Testis (tissue), 3 donors: ENCODE results near the gene C15orf61. TPM values are rescaled to one million over a fixed set of nuclear protein-coding genes. Genes with fewer than 3 reads are reported as not detected.

Experiments used
- DNase-seq: peaks from one replicate; pipeline ENCODE4 v3.0.0-alpha.2; 2019
- H3K27ac ChIP-seq, 2 donors: fragments of 200-600 bp; sonication (generic); one replicate each; pipeline ENCODE4 v1.5.1; 2019
- H3K27me3 ChIP-seq: fragments of 200-600 bp; sonication (generic); one replicate; pipeline ENCODE4 v1.5.1; 2019
- H3K36me3 ChIP-seq: fragments of 200-600 bp; sonication (generic); one replicate; pipeline ENCODE4 v1.5.1; 2017; ENCODE audit warnings: low read depth; ENCODE audit errors: missing control alignments
- H3K4me1 ChIP-seq: fragments of 200-600 bp; sonication (generic); one replicate; pipeline ENCODE4 v1.5.1; 2019
- H3K4me3 ChIP-seq, 2 donors: fragments of 200-600 bp; sonication (generic); one replicate each; pipeline ENCODE4 v1.5.1; 2017 to 2019
- H3K9me3 ChIP-seq: fragments of 200-600 bp; sonication (generic); one replicate; pipeline ENCODE4 v1.5.1; 2017
- POLR2A ChIP-seq: fragments of 450-650 bp; IDR thresholded peaks from one replicate; pipeline ENCODE4 v1.6.1; 2017; ENCODE audit warnings: antibody characterized with exemption, mild to moderate bottlenecking, moderate library complexity
- WGBS, 2 donors: methylation state at CpG; one replicate each; pipeline ENCODE4 v1.1.5; 2018; 5-methylcytosine and 5-hydroxymethylcytosine counted together
- intact Hi-C: fragments of 100-400 bp; cut with DNase I; formaldehyde crosslinking; loops from one replicate; pipeline ENCODE4 v1.15.1; 2023; ENCODE audit warnings: low total_unique reads
- polyA plus RNA-seq: library from polyadenylated mRNA; stranded (reverse); fragments of 350-450 nt; fragmentation: Illumina TruSeq; extraction: RNeasy Lipid Tissue Mini Kit (QIAGEN cat#74804); gene quantifications from one replicate; pipeline ENCODE4 v1.2.3, GENCODE V29; 2014; ENCODE audit warnings: low read depth, low replicate concordance; ENCODE audit not compliant: insufficient read depth
- total RNA-seq, 2 donors: library from RNA; depleted of rRNA; stranded (reverse); fragments of >200 nt; gene quantifications; one replicate each; pipeline ENCODE4 v1.2.3, GENCODE V29; 2016
- TF ChIP-seq, protein P1 (sequence below), 3 experiments: fragments of 450-650 bp in 2 of 3; fragments of 200-600 bp in 1 of 3; sonication (generic) in 1 of 3; IDR thresholded peaks; one replicate each; pipeline ENCODE4 v1.5.1; 2016 to 2019; ENCODE audit warnings: antibody characterized with exemption in 3 of 3, mild to moderate bottlenecking in 2 of 3, moderate library complexity in 1 of 3

The C15orf61 gene
- total and polyA plus RNA-seq, 3 donors from 2014 or later, result 24.9 to 42.8 (median 28.6) TPM

DNA sequence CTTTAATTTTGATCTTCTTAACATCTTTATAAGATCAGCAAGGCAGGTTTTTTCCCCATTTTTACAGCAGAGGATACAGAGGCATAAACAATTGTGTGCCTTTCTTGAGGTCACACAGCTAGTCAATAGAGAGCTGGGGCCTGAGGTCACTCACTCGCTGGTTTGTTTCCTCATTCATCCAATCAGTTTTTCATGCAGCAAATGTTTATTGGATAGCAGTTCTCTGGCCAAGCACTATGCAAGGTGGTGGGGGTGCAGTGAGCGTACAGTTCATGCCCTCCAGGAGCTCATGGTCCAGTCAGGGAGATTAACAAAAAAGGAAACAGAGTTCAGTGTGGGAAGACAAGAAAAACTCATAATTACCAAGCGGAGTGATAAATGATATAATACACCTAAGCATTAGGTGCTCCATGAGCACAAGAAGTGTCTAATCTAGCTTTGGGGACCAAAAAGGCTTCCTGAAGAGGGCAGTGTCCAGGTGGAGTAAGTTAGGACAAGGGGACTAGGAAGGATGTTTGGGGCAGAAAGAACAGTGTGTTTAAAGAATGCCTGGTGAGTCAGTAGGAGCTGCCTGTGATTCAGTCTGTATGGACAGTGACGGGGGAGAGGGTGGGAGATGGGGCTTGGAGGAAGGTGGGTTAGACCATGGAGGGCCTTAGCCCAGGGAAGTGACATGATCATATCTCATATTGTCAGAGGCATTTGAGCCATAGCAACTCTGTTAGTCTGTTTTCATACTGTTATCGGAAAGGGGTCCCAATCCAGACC is 50.9 kb downstream of the C15orf61 start:
- no peaks in the 10 kb centered on the region for H3K36me3 ChIP-seq

GRCh38 chr15:67573194-67573593 is 52.3 kb downstream of the C15orf61 start:
- H3K4me1 ChIP-seq, result no peaks in the 10 kb centered on the region
- DNase-seq, result no peak
- 93 to 94% methylated on average over 3 of the region's 3 CpGs for WGBS, 2 donors

More for the DNA sequence above, 50.9 kb downstream of the C15orf61 start:
- DNase-seq, result no peak
- whole genome bisulfite sequencing, 2 donors, result 92 to 97% methylated on average over 5 of the region's 5 CpGs
- no peak overlapping the region for H3K4me3 ChIP-seq
- H3K27ac ChIP-seq, result no peak overlapping the region
- H3K27me3 ChIP-seq, result no peaks in the 10 kb centered on the region
- H3K4me1 ChIP-seq, result no peaks in the 10 kb centered on the region
- no peak for TF ChIP-seq POLR2A
- intact Hi-C loops, result no loop called here
- H3K9me3 ChIP-seq, result no peaks in the 10 kb centered on the region

GRCh38 chr15:67575039-67575502 is 54.1 kb downstream of the C15orf61 start:
- intact Hi-C loops, result no loop called here
- no peaks in the 10 kb centered on the region for H3K9me3 ChIP-seq
- H3K27ac ChIP-seq, result no peak overlapping the region
- TF ChIP-seq POLR2A, result no peak
- WGBS, 2 donors, result 84 to 89% methylated on average over 4 of the region's 4 CpGs
- no peak for DNase-seq
- no peaks in the 10 kb centered on the region for H3K36me3 ChIP-seq
- H3K27me3 ChIP-seq, result no peaks in the 10 kb centered on the region
- H3K4me3 ChIP-seq, result no peak overlapping the region
- H3K4me1 ChIP-seq, result no peaks in the 10 kb centered on the region

More at GRCh38 chr15:67573194-67573593, 52.3 kb downstream of the C15orf61 start:
- Histone ChIP-seq H3K27me3 (no peaks in the 10 kb centered on the region), H3K4me3 (no peak overlapping the region), H3K36me3 (no peaks in the 10 kb centered on the region), H3K9me3 (no peaks in the 10 kb centered on the region), H3K27ac (no peak overlapping the region)
- intact Hi-C loops, result no loop called here
- TF ChIP-seq, protein P1, sequence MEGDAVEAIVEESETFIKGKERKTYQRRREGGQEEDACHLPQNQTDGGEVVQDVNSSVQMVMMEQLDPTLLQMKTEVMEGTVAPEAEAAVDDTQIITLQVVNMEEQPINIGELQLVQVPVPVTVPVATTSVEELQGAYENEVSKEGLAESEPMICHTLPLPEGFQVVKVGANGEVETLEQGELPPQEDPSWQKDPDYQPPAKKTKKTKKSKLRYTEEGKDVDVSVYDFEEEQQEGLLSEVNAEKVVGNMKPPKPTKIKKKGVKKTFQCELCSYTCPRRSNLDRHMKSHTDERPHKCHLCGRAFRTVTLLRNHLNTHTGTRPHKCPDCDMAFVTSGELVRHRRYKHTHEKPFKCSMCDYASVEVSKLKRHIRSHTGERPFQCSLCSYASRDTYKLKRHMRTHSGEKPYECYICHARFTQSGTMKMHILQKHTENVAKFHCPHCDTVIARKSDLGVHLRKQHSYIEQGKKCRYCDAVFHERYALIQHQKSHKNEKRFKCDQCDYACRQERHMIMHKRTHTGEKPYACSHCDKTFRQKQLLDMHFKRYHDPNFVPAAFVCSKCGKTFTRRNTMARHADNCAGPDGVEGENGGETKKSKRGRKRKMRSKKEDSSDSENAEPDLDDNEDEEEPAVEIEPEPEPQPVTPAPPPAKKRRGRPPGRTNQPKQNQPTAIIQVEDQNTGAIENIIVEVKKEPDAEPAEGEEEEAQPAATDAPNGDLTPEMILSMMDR (IDR thresholded peaks at IDR 0.05), result no peak
- no peak for TF ChIP-seq POLR2A

DNA sequence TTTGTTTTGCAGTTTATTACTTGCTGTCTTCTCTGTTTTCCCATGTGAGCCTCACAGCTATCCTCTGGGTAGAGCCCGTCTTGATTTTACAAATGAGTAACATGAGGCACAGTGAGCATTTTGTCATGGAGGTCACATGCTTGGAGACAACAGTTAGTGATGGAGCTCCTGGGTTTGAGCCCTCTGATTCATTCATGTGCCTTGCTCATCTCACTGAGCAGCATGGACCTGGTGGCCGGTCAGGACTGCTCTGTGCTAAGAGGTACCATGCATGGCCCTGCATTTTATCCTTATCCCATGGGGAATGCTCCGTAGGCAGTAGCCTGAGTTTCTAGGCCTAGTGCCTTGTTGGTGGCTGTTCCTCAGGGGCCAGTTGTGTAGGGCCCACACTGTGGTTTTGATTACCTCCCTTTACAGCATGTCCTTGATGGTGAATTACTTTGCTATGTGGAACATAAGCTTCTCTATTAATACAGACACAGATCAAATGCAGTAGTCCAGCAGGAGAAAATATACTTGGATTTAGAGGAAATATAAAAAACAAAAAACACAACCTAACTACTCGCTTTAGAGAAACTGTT is 57.2 kb downstream of the C15orf61 start:
- Histone ChIP-seq H3K27me3 (no peaks in the 10 kb centered on the region), H3K27ac (no peak overlapping the region), H3K4me3 (no peak overlapping the region), H3K9me3 (no peaks in the 10 kb centered on the region), H3K36me3 (no peaks in the 10 kb centered on the region), H3K4me1 (no peaks in the 10 kb centered on the region)
- 90 to 93% methylated on average over 4 of the region's 4 CpGs for WGBS, 2 donors
- DNase-seq, result no peak
- TF ChIP-seq POLR2A, result no peak
- TF ChIP-seq, protein P1 (IDR thresholded peaks at IDR 0.05), result no peak
- intact Hi-C loops, result no loop called here

- TF ChIP-seq POLR2A, result no peak
- TF ChIP-seq, protein P1 (IDR thresholded peaks at IDR 0.05), result no peak
- Histone ChIP-seq H3K9me3 (no peaks in the 10 kb centered on the region), H3K27ac (no peak overlapping the region), H3K4me1 (no peaks in the 10 kb centered on the region), H3K36me3 (no peaks in the 10 kb centered on the region), H3K27me3 (no peaks in the 10 kb centered on the region), H3K4me3 (no peak overlapping the region)
- DNase-seq, result no peak
- WGBS, 2 donors, result 93 to 95% methylated on average over 5 of the region's 5 CpGs
- intact Hi-C loops, result no loop called here
These were observed 58.2 kb downstream of the C15orf61 start for GRCh38 chr15:67579164-67579563.

Other genes starting within 250 kb of the C15orf61 start
- 10 to 100 TPM; 28.0 to 31.2 TPM for gene MAP2K5, start 21.6 kb downstream of the C15orf61 start, total RNA-seq
- gene MAP2K5, start 21.6 kb downstream of the C15orf61 start, polyA plus RNA-seq, result 34.3 TPM